H1 (cell line): ENCODE results near the gene SZT2. TPM values are rescaled to one million over a fixed set of nuclear protein-coding genes. Genes with fewer than 3 reads are reported as not detected.

ENCODE experiments used
- polyA plus RNA-seq, 7 experiments: library from polyadenylated mRNA; depleted of rRNA in 3 of 7; stranded (reverse) in 5 of 7; unstranded in 2 of 7; fragments of >200 nt in 5 of 7; fragments of 200-250 nt in 2 of 7; gene quantifications; 1 replicate in 5 of 7; 2 replicates in 1 of 7; 4 replicates in 1 of 7; pipeline versions ENCODE4 v1.2.1 to v1.2.3, GENCODE V29; 2011 to 2013; ENCODE audit warnings: missing spikeins in 2 of 7, mixed read lengths in 2 of 7
- total RNA-seq: library from RNA; stranded (reverse); fragmentation: NEBNext Ultra II Directional; extraction: Animal tissue kit (Norgen Biotek cat#: 25700); gene quantifications from 2 replicates; pipeline ENCODE4 v1.2.1, GENCODE V29; 2021
- TF ChIP-seq, protein P1 (sequence below): IDR thresholded peaks from 2 replicates; pipeline ENCODE4 v1.6.1; 2012; ENCODE audit warnings: inconsistent platforms

Gene SZT2
- total and polyA plus RNA-seq, 2 of the 8 experiments (the other 6 are each of a cell fraction or from before 2014, with no cell fraction given): 4.7 to 12.9 TPM

DNA sequence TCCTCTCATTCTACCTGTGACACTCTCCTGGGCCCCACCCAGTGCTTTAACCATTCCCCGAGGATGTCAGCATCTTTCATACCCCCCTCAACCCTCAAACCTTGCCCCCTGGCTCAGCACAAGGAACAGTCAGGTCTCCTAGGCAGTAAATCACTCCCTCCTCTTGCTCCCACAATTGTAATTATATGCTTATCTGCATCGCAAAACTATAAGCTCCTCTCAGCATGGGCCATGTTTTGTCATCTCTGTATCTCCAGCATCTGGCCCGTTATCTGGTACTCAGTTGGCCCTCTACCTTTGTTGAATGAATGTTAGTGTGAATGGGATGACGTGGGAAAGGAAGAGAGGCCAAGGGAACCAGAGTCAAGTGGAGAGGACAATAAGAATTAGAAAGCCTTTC lies 19.1 kb upstream of the SZT2 start (continued):
- TF ChIP-seq, protein P1, sequence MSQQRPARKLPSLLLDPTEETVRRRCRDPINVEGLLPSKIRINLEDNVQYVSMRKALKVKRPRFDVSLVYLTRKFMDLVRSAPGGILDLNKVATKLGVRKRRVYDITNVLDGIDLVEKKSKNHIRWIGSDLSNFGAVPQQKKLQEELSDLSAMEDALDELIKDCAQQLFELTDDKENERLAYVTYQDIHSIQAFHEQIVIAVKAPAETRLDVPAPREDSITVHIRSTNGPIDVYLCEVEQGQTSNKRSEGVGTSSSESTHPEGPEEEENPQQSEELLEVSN: no peak
